Fibroblast of lung (primary cell): Measurements from ENCODE around the gene ANKRD45. TPM values are rescaled to one million over a fixed set of nuclear protein-coding genes. Genes with fewer than 3 reads are reported as not detected.

Experiments
- DNase-seq, 2 donors: peaks; one replicate each; pipeline versions ENCODE4 v3.0.0 to v3.0.0-alpha.2; 2010; ENCODE audit warnings: low read depth in 2 of 2
- H2AFZ ChIP-seq: 2 replicates; pipeline ENCODE4 v1.5.1; 2012; ENCODE audit warnings: low read length, control low read depth, inconsistent platforms
- H3K27ac ChIP-seq: 2 replicates; pipeline ENCODE4 v1.5.1; 2011; ENCODE audit warnings: low read length, control low read depth; ENCODE audit not compliant: insufficient read depth
- H3K27me3 ChIP-seq: 2 replicates; pipeline ENCODE4 v1.5.1; 2011; ENCODE audit warnings: mild to moderate bottlenecking, low read length; ENCODE audit not compliant: control insufficient read depth, insufficient read depth
- H3K36me3 ChIP-seq: 2 replicates; pipeline ENCODE4 v1.5.1; 2011; ENCODE audit warnings: low read length; ENCODE audit not compliant: control insufficient read depth, insufficient read depth
- H3K4me1 ChIP-seq: 2 replicates; pipeline ENCODE4 v1.5.1; 2011; ENCODE audit warnings: low read length; ENCODE audit not compliant: control insufficient read depth, insufficient read depth; ENCODE audit errors: extremely low read depth
- H3K4me2 ChIP-seq: 2 replicates; pipeline ENCODE4 v1.5.1; 2011; ENCODE audit warnings: low read length, control low read depth; ENCODE audit not compliant: insufficient read depth; ENCODE audit errors: extremely low read depth
- H3K4me3 ChIP-seq, 4 experiments: fragments of 200-600 bp in 1 of 4; sonication (generic) in 1 of 4; replicated peaks in 1 of 4; 2 replicates each; pipeline ENCODE4 v1.5.1; 2011 to 2016; ENCODE audit warnings: low read length in 4 of 4, low read depth in 3 of 4, mild to moderate bottlenecking in 3 of 4, control low read depth in 2 of 4, inconsistent platforms in 1 of 4, mixed read lengths in 1 of 4; ENCODE audit not compliant: insufficient read depth in 1 of 4; ENCODE audit errors: control extremely low read depth in 1 of 4
- H3K79me2 ChIP-seq: 2 replicates; pipeline ENCODE4 v1.5.1; 2012; ENCODE audit warnings: mild to moderate bottlenecking, low read length, inconsistent platforms; ENCODE audit not compliant: control insufficient read depth, insufficient read depth
- H3K9ac ChIP-seq: 2 replicates; pipeline ENCODE4 v1.5.1; 2011; ENCODE audit warnings: mild to moderate bottlenecking, low read length, control low read depth; ENCODE audit not compliant: insufficient read depth
- H3K9me3 ChIP-seq: 2 replicates; pipeline ENCODE4 v1.5.1; 2012; ENCODE audit warnings: low read depth, low read length; ENCODE audit not compliant: control insufficient read depth, insufficient read depth
- H4K20me1 ChIP-seq: 2 replicates; pipeline ENCODE4 v1.5.1; 2011; ENCODE audit warnings: low read length; ENCODE audit not compliant: control insufficient read depth, insufficient read depth; ENCODE audit errors: extremely low read depth
- EZH2 ChIP-seq: IDR thresholded peaks from 2 replicates; pipeline ENCODE4 v1.5.1; 2012; ENCODE audit warnings: low read length, control low read depth, mild to moderate bottlenecking; ENCODE audit errors: missing control alignments
- polyA plus RNA-seq, 2 donors: library from polyadenylated mRNA; depleted of rRNA in 1 of 2; stranded (reverse) in 1 of 2; unstranded in 1 of 2; fragments of >200 nt; gene quantifications; 2 replicates each; pipeline ENCODE4 v1.2.1, GENCODE V29; 2011 to 2012; ENCODE audit warnings: missing spikeins in 1 of 2
- total RNA-seq: library from RNA; depleted of rRNA; stranded (reverse); fragments of >200 nt; gene quantifications from 2 replicates; pipeline ENCODE4 v1.2.1, GENCODE V29; 2014
- TF ChIP-seq, protein P1 (sequence below), 2 donors: IDR thresholded peaks in 1 of 2; conservative IDR thresholded peaks in 1 of 2; 1 replicate in 1 of 2; 2 replicates in 1 of 2; pipeline ENCODE4 v1.5.1; 2011 to 2012; ENCODE audit warnings: low read length in 2 of 2, control low read depth in 1 of 2, inconsistent platforms in 1 of 2, low read depth in 1 of 2, mild to moderate bottlenecking in 1 of 2

ANKRD45 gene
- total and polyA plus RNA-seq, 2 donors (not counting 1 experiment from before 2014, with no cell fraction given): 0.43 to 1.7 TPM

DNA sequence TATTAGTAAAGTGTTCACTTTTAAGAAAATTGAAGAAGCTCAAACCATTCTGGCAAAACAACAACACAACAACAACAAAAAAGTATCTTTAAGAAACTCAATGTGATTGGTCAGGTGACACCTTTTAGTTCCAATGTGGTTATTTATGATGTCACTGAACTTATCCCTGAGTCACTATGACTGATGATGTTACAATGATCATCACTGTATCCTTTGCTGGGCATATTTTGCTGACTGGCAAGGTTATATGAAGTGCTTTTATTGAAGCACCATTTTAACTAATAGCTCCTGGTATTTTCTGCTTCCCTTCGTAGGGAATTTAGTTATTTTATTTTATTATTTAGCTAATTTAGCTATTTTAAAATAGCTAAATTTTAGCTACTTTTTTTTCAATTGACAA, 34.5 kb downstream of the ANKRD45 start, which contains the start of gene TEX50:
Gene TEX50, plus strand, starts transcription at position 223 of the 400 bp plus-strand sequence. CDS start 184 bp downstream, outside the sequence.
- no peak within 1 kb of the TSS for H3K27ac ChIP-seq
- H2AFZ ChIP-seq: no peak within 1 kb of the TSS
- H4K20me1 ChIP-seq: no peaks in the 10 kb centered on the region
- TF ChIP-seq EZH2: no peak
- TF ChIP-seq, protein P1, sequence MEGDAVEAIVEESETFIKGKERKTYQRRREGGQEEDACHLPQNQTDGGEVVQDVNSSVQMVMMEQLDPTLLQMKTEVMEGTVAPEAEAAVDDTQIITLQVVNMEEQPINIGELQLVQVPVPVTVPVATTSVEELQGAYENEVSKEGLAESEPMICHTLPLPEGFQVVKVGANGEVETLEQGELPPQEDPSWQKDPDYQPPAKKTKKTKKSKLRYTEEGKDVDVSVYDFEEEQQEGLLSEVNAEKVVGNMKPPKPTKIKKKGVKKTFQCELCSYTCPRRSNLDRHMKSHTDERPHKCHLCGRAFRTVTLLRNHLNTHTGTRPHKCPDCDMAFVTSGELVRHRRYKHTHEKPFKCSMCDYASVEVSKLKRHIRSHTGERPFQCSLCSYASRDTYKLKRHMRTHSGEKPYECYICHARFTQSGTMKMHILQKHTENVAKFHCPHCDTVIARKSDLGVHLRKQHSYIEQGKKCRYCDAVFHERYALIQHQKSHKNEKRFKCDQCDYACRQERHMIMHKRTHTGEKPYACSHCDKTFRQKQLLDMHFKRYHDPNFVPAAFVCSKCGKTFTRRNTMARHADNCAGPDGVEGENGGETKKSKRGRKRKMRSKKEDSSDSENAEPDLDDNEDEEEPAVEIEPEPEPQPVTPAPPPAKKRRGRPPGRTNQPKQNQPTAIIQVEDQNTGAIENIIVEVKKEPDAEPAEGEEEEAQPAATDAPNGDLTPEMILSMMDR (conservative IDR thresholded peaks at IDR 0.05 in 1 of 2, IDR thresholded peaks at IDR 0.05 in 1 of 2; ENCODE audit: low read depth in 1 of 2, low read length in 2 of 2): no peak
- no peak within 1 kb of the TSS for H3K4me3 ChIP-seq
- no peak within 1 kb of the TSS for H3K9ac ChIP-seq
- DNase-seq: no peak
- no peaks in the 10 kb centered on the region for H3K79me2 ChIP-seq
- no peaks in the 10 kb centered on the region for H3K9me3 ChIP-seq
- H3K4me2 ChIP-seq: no peak within 1 kb of the TSS
- H3K36me3 ChIP-seq: no peaks in the 10 kb centered on the region
- no peaks in the 10 kb centered on the region for H3K27me3 ChIP-seq
- no peaks in the 10 kb centered on the region for H3K4me1 ChIP-seq

DNA sequence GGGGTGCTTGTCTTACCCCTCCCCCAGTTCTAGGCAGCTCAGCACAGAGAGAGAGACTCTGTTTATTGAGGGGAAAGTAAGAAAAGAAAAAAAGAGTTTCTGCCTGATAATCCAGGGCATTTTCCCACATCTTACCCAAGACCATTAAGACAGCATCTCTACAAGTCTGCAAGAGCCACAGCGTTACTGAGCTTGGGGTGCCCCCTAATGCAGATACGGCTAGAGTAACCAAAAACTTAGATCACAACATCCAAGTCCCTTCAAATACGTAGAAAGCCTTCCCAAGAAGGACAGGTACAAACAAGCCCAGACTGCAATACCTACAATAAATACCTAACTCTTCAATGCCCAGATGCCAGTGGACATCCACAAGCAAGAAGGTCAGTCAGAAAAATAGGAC, 40.8 kb downstream of the ANKRD45 start:
- Histone ChIP-seq H3K36me3 (no peaks in the 10 kb centered on the region), H3K4me1 (no peaks in the 10 kb centered on the region), H3K27ac (no peak overlapping the region), H2AFZ (no peak overlapping the region), H3K4me2 (no peak overlapping the region), H3K9ac (no peak overlapping the region), H3K9me3 (no peaks in the 10 kb centered on the region), H3K27me3 (no peaks in the 10 kb centered on the region), H4K20me1 (no peaks in the 10 kb centered on the region), H3K79me2 (no peaks in the 10 kb centered on the region), H3K4me3 (no peak overlapping the region)
- TF ChIP-seq EZH2: no peak
- TF ChIP-seq, protein P1 (conservative IDR thresholded peaks at IDR 0.05 in 1 of 2, IDR thresholded peaks at IDR 0.05 in 1 of 2; ENCODE audit: low read depth in 1 of 2, low read length in 2 of 2): no peak
- DNase-seq: no peak

DNA sequence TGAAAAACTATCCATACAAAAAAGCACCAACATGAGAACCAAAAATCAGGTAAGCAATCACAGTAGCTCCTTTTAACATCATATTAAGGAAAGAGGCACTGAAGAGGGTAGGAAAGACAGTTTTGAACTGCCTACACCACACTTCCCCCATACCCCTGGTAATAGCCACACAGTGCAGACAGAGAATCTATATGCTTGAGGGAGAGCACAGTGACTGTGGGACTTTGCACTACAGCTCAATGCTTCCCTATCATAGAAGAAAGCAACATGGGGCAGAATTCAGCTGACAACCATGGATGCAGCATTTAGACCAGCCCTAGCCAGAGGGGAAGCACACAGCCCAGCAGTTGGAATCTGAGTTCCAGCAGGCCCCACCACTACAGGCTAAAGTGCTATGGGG, 42.4 kb downstream of the ANKRD45 start:
- no peak for DNase-seq
- H3K9me3 ChIP-seq: no peaks in the 10 kb centered on the region

More for the DNA sequence above, 42.4 kb downstream of the ANKRD45 start:
- H3K9ac ChIP-seq: no peak overlapping the region
- no peak for TF ChIP-seq EZH2
- TF ChIP-seq, protein P1 (conservative IDR thresholded peaks at IDR 0.05 in 1 of 2, IDR thresholded peaks at IDR 0.05 in 1 of 2; ENCODE audit: low read depth in 1 of 2, low read length in 2 of 2): no peak
- H3K4me3 ChIP-seq: no peak overlapping the region
- no peak overlapping the region for H3K4me2 ChIP-seq
- H3K27me3 ChIP-seq: no peaks in the 10 kb centered on the region
- no peak overlapping the region for H3K27ac ChIP-seq
- no peaks in the 10 kb centered on the region for H3K79me2 ChIP-seq
- no peaks in the 10 kb centered on the region for H4K20me1 ChIP-seq
- H2AFZ ChIP-seq: no peak overlapping the region
- no peaks in the 10 kb centered on the region for H3K4me1 ChIP-seq
- H3K36me3 ChIP-seq: no peaks in the 10 kb centered on the region
